ENCODE results near the gene PHGDH. TPM values are rescaled to one million over a fixed set of nuclear protein-coding genes. Genes with fewer than 3 reads are reported as not detected.
"Not testable (repeated sequence)": the region's sequence is repeated elsewhere in the genome, so short reads cannot be mapped to it uniquely, and the experiment has no call there.

PHGDH gene
- total RNA-seq, 1 donor from 2014 or later = 371 TPM

DNA sequence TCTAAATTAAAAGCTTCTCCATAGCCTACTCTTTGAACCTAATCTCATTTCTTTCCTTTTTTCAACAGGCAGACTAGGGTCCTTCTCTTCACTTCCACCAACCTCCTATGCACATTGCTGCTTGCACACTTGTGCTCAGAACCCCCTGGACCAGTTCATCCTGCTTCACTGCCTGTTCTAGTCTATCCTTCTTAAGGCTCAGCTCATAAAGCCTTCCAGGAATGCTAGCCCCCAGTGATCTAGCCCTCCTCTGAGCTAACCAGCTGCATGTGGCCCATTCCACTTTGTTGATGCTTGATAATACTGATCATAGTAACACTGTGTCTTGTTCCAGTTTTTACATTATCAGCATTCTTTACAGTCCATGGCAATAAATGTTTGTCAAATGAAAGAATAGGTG is 22.9 kb upstream of the PHGDH start:
- TF ChIP-seq EZH2 (IDR thresholded peaks at IDR 0.05; ENCODE audit: insufficient read depth, low read length) = no peak
- TF ChIP-seq, protein P1, sequence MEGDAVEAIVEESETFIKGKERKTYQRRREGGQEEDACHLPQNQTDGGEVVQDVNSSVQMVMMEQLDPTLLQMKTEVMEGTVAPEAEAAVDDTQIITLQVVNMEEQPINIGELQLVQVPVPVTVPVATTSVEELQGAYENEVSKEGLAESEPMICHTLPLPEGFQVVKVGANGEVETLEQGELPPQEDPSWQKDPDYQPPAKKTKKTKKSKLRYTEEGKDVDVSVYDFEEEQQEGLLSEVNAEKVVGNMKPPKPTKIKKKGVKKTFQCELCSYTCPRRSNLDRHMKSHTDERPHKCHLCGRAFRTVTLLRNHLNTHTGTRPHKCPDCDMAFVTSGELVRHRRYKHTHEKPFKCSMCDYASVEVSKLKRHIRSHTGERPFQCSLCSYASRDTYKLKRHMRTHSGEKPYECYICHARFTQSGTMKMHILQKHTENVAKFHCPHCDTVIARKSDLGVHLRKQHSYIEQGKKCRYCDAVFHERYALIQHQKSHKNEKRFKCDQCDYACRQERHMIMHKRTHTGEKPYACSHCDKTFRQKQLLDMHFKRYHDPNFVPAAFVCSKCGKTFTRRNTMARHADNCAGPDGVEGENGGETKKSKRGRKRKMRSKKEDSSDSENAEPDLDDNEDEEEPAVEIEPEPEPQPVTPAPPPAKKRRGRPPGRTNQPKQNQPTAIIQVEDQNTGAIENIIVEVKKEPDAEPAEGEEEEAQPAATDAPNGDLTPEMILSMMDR (IDR thresholded peaks at IDR 0.05; ENCODE audit: insufficient read depth, low read depth, low read length) = no peak
- Mint-ChIP-seq H3K27me3 (ENCODE audit: low read depth, unreplicated experiment) (no peaks in the 10 kb centered on the region), H3K9me3 (ENCODE audit: unreplicated experiment) (peaks cover 4% of the 10 kb centered on the region), H3K27ac (ENCODE audit: unreplicated experiment) (no peak overlapping the region), H3K4me1 (ENCODE audit: low read depth, unreplicated experiment) (peaks cover 8% of the 10 kb centered on the region), H3K36me3 (ENCODE audit: low read depth, unreplicated experiment) (no peaks in the 10 kb centered on the region), H3K4me3 (ENCODE audit: unreplicated experiment) (no peak overlapping the region)
- H3K27ac ChIP-seq (ENCODE audit: low read depth, low read length) = no peak overlapping the region
- no peaks in the 10 kb centered on the region for H3K4me1 ChIP-seq (ENCODE audit: insufficient read depth, low read length)
- H3K9ac ChIP-seq (ENCODE audit: low read length) = no peak overlapping the region
- H3K79me2 ChIP-seq (ENCODE audit: insufficient read depth, low read length) = no peaks in the 10 kb centered on the region
- no peaks in the 10 kb centered on the region for H3K36me3 ChIP-seq (ENCODE audit: insufficient read depth, low read length)
- no peak overlapping the region for H3K4me2 ChIP-seq (ENCODE audit: low read length)
- DNase-seq (ENCODE audit: low read depth) = no peak
- no peak for FAIRE-seq
- H3K9me3 ChIP-seq (ENCODE audit: insufficient read depth, low read depth, low read length) = no peaks in the 10 kb centered on the region
- H3K27me3 ChIP-seq (ENCODE audit: insufficient read depth, low read length) = peaks cover 11% of the 10 kb centered on the region
- H2AFZ ChIP-seq (ENCODE audit: low read depth, low read length) = no peak overlapping the region
- no peaks in the 10 kb centered on the region for H4K20me1 ChIP-seq (ENCODE audit: insufficient read depth, low read length)
- H3K4me3 ChIP-seq (ENCODE audit: insufficient read depth, low read depth, low read length) = no peak overlapping the region

DNA sequence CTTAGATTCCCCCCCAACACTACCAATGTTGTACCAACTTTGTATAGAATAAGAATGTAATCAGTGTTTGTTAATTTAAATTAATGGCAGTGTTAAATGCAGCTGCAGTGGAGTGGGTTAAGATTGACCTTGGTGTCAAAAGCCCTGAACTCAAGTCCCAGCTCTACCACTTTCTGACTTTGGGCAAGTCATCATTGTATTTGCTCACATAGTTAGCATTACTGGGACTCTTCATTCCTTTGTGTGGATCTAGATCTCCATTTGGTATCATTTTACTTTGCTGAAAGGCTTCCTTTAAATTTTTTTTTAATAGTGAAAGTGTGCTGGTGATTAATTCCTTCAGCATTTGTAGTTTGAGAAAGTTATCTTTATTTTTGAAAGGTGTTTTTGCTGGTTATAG is 22.2 kb upstream of the PHGDH start:
- Histone ChIP-seq H4K20me1 (ENCODE audit: insufficient read depth, low read length) (no peaks in the 10 kb centered on the region), H3K27ac (ENCODE audit: low read depth, low read length) (no peak overlapping the region), H3K4me1 (ENCODE audit: insufficient read depth, low read length) (no peaks in the 10 kb centered on the region), H3K9me3 (ENCODE audit: insufficient read depth, low read depth, low read length) (no peaks in the 10 kb centered on the region), H3K4me2 (ENCODE audit: low read length) (no peak overlapping the region), H3K27me3 (ENCODE audit: insufficient read depth, low read length) (peaks cover 11% of the 10 kb centered on the region), H3K36me3 (ENCODE audit: insufficient read depth, low read length) (no peaks in the 10 kb centered on the region), H3K79me2 (ENCODE audit: insufficient read depth, low read length) (no peaks in the 10 kb centered on the region), H3K9ac (ENCODE audit: low read length) (no peak overlapping the region), H3K4me3 (ENCODE audit: insufficient read depth, low read depth, low read length) (no peak overlapping the region), H2AFZ (ENCODE audit: low read depth, low read length) (no peak overlapping the region)
- peaks cover 2% of the 10 kb centered on the region for H3K27me3 Mint-ChIP-seq (ENCODE audit: low read depth, unreplicated experiment)
- H3K9me3 Mint-ChIP-seq (ENCODE audit: unreplicated experiment) = peaks cover 5% of the 10 kb centered on the region
- H3K36me3 Mint-ChIP-seq (ENCODE audit: low read depth, unreplicated experiment) = no peaks in the 10 kb centered on the region
- no peak overlapping the region for H3K27ac Mint-ChIP-seq (ENCODE audit: unreplicated experiment)
- no peak for DNase-seq (ENCODE audit: low read depth)
- H3K4me3 Mint-ChIP-seq (ENCODE audit: unreplicated experiment) = no peak overlapping the region
- no peak for TF ChIP-seq EZH2 (IDR thresholded peaks at IDR 0.05; ENCODE audit: insufficient read depth, low read length)
- TF ChIP-seq, protein P1 (IDR thresholded peaks at IDR 0.05; ENCODE audit: insufficient read depth, low read depth, low read length) = no peak
- FAIRE-seq = no peak
- H3K4me1 Mint-ChIP-seq (ENCODE audit: low read depth, unreplicated experiment) = peaks cover 8% of the 10 kb centered on the region

DNA sequence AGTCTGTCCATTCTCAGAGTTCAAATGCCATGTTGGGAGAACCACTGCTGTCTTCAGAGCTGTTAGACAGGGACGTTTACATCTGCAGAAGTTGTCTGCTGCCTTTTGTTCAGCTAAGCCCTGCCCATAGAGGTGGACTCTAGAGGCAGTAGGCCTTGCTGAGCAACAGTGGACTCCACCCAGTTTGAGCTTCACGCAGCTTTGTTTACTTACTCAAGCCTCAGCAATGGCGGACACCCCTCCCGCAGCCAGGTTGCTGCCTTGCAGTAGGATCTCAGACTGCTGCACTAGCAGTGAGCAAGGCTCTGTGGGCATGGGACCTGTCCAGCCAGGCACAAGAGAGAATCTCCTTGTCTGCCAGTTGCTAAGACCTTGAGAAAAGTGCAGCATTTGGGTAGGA is 14.9 kb upstream of the PHGDH start:
- peaks cover 18% of the 10 kb centered on the region for H3K9me3 Mint-ChIP-seq (ENCODE audit: unreplicated experiment)
- not testable (repeated sequence) for H2AFZ ChIP-seq (ENCODE audit: low read depth, low read length); H3K9ac ChIP-seq (ENCODE audit: low read length); H3K79me2 ChIP-seq (ENCODE audit: insufficient read depth, low read length); H3K27me3 ChIP-seq (ENCODE audit: insufficient read depth, low read length); DNase-seq (ENCODE audit: low read depth); H3K4me1 Mint-ChIP-seq (ENCODE audit: low read depth, unreplicated experiment); FAIRE-seq; H3K27ac Mint-ChIP-seq (ENCODE audit: unreplicated experiment); H3K27ac ChIP-seq (ENCODE audit: low read depth, low read length); H3K36me3 Mint-ChIP-seq (ENCODE audit: low read depth, unreplicated experiment); H3K4me3 Mint-ChIP-seq (ENCODE audit: unreplicated experiment); H3K4me3 ChIP-seq (ENCODE audit: insufficient read depth, low read depth, low read length); H3K4me2 ChIP-seq (ENCODE audit: low read length); H4K20me1 ChIP-seq (ENCODE audit: insufficient read depth, low read length); H3K36me3 ChIP-seq (ENCODE audit: insufficient read depth, low read length); H3K4me1 ChIP-seq (ENCODE audit: insufficient read depth, low read length); H3K9me3 ChIP-seq (ENCODE audit: insufficient read depth, low read depth, low read length)
- peaks cover 15% of the 10 kb centered on the region for H3K27me3 Mint-ChIP-seq (ENCODE audit: low read depth, unreplicated experiment)

Measured in astrocyte (in vitro differentiated cells and primary cell).